Left lung (tissue), 10 donors: ENCODE results near the gene PRSS16. TPM values are rescaled to one million over a fixed set of nuclear protein-coding genes. Genes with fewer than 3 reads are reported as not detected.

Source experiments
- ATAC-seq: fragments of 200-7000 bp; cut with Tn5 transposase; one replicate; pipeline ENCODE4 v1.9.1; 2020; ENCODE audit warnings: moderate library complexity
- DNase-seq, 4 donors: peaks; one replicate each; pipeline ENCODE4 v3.0.0-alpha.2; 2013 to 2020
- H3K27ac ChIP-seq, 2 donors: fragments of 200-600 bp; sonication (generic) in 1 of 2; one replicate each; pipeline versions ENCODE4 v1.5.0 to v1.8.0; 2020 to 2021
- H3K27me3 ChIP-seq, 2 donors: fragments of 200-600 bp; sonication (generic) in 1 of 2; one replicate each; pipeline versions ENCODE4 v1.5.0 to v1.8.0; 2020 to 2021
- H3K36me3 ChIP-seq, 2 donors: fragments of 200-600 bp; sonication (generic) in 1 of 2; one replicate each; pipeline versions ENCODE4 v1.5.0 to v1.8.0; 2020 to 2021
- H3K4me1 ChIP-seq, 2 donors: fragments of 200-600 bp; one replicate each; pipeline ENCODE4 v1.8.0; 2021
- H3K4me3 ChIP-seq, 2 donors: fragments of 200-600 bp; sonication (generic) in 1 of 2; one replicate each; pipeline versions ENCODE4 v1.5.0 to v1.8.0; 2020 to 2021; ENCODE audit warnings: mild to moderate bottlenecking in 1 of 2
- H3K9me3 ChIP-seq, 2 donors: fragments of 200-600 bp; sonication (generic) in 1 of 2; one replicate each; pipeline versions ENCODE4 v1.5.0 to v1.8.0; 2020 to 2021
- CTCF ChIP-seq, 2 donors: fragments of 200-600 bp; sonication (generic) in 1 of 2; IDR thresholded peaks; one replicate each; pipeline versions ENCODE4 v1.5.0 to v1.8.0; 2021; ENCODE audit warnings: antibody characterized with exemption in 2 of 2
- intact Hi-C, 2 donors: fragments of 100-400 bp; cut with DNase I; formaldehyde crosslinking; loops; one replicate each; pipeline versions ENCODE4 v1.11.2 to v1.14.2; 2022
- polyA plus RNA-seq, 6 donors: library from polyadenylated mRNA; unstranded; fragments of 120-200 nt; gene quantifications; one replicate each; pipeline ENCODE4 v1.2.1, GENCODE V29; 2013; ENCODE audit not compliant: insufficient read length in 6 of 6
- total RNA-seq, 2 donors: library from RNA; stranded (reverse); fragmentation: NEBNext Ultra II Directional; extraction: Animal tissue kit (Norgen Biotek cat#: 25700); gene quantifications; one replicate each; pipeline ENCODE4 v1.2.1, GENCODE V29; 2021
- donor health status: DM: no; HTN: yes; CAD: no.
- donor health status: DM: no; HTN: no; CAD: no.

PRSS16 gene
- total and polyA plus RNA-seq, 8 donors = 3.4 to 18.3 (median 5.2) TPM

- Histone ChIP-seq H3K36me3 (no peaks in the 10 kb centered on the region), H3K9me3 (no peaks in the 10 kb centered on the region), H3K27ac (no peak overlapping the region), H3K4me3 (no peak overlapping the region), H3K27me3 (peaks cover 17 to 99% of the 10 kb centered on the region in 2 donors), H3K4me1 (no peaks in the 10 kb centered on the region)
- DNase-seq (no peak), ATAC-seq (no peak)
- TF ChIP-seq CTCF (IDR thresholded peaks at IDR 0.05) = no peak
- intact Hi-C loops = no loop called here
These were observed 4.8 kb upstream of the PRSS16 start for GRCh38 chr6:27242589-27243265.

GRCh38 chr6:27248783-27249182, 1.3 kb downstream of the PRSS16 start:
- Histone ChIP-seq H3K4me3 (no peak overlapping the region), H3K27ac (no peak overlapping the region), H3K9me3 (no peaks in the 10 kb centered on the region), H3K36me3 (no peaks in the 10 kb centered on the region), H3K27me3 (peaks cover 6 to 99% of the 10 kb centered on the region in 2 donors), H3K4me1 (peaks cover 0 to 7% of the 10 kb centered on the region in 2 donors)
- no peak for DNase-seq
- no peak for ATAC-seq
- no peak for TF ChIP-seq CTCF (IDR thresholded peaks at IDR 0.05)
- intact Hi-C loops = no loop called here

GRCh38 chr6:27250277-27251111, 3.0 kb downstream of the PRSS16 start:
- Histone ChIP-seq H3K9me3 (no peaks in the 10 kb centered on the region), H3K27me3 (peaks cover 6 to 99% of the 10 kb centered on the region in 2 donors), H3K36me3 (no peaks in the 10 kb centered on the region), H3K27ac (peak overlapping the region; percentile 75 to 85), H3K4me1 (peaks cover 0 to 7% of the 10 kb centered on the region in 2 donors), H3K4me3 (peak overlapping the region; percentile 41 to 46)
- intact Hi-C loops = no loop called here
- no peak for ATAC-seq
- TF ChIP-seq CTCF (IDR thresholded peaks at IDR 0.05) = no peak
- peak in 1 of 4 donors; percentile 77 for DNase-seq

- H3K36me3 ChIP-seq = no peaks in the 10 kb centered on the region
- no peak for TF ChIP-seq CTCF (IDR thresholded peaks at IDR 0.05)
- intact Hi-C loops = no loop called here
- peak overlapping the region; percentile 75 to 85 for H3K27ac ChIP-seq
- H3K9me3 ChIP-seq = no peaks in the 10 kb centered on the region
- peak in 3 of 4 donors; percentile 78 to 92 (median 91) for DNase-seq
- ATAC-seq = peak; percentile 97
- peak overlapping the region; percentile 41 to 46 for H3K4me3 ChIP-seq
- H3K4me1 ChIP-seq = peaks cover 0 to 7% of the 10 kb centered on the region in 2 donors
- peaks cover 6 to 95% of the 10 kb centered on the region in 2 donors for H3K27me3 ChIP-seq
These were observed 3.7 kb downstream of the PRSS16 start for GRCh38 chr6:27251112-27251605.
